HCT116 (cell line): Measurements from ENCODE around the gene SOX15. TPM values are rescaled to one million over a fixed set of nuclear protein-coding genes. Genes with fewer than 3 reads are reported as not detected.

Source experiments
- ATAC-seq: fragments of 200-7000 bp; cut with Tn5 transposase; 2 replicates; pipeline ENCODE4 v1.9.1; 2020; ENCODE audit warnings: mild to moderate bottlenecking, moderate library complexity
- BruUV-seq: library from RNA; stranded (reverse); fragments of 400-500 nt; replicated peaks from 2 replicates; lab custom pipeline; 2021; lab: Mats Ljungman, UMichigan
- CTCF ChIA-PET: fragments of 300-600 bp; sonication (Branson Sonifier 250); formaldehyde crosslinking; loops from one replicate; lab custom pipeline; 2021; ENCODE audit warnings: antibody characterized with exemption; lab: Charles Lee
- POLR2A ChIA-PET: fragments of 300-600, 350-600 bp; sonication (Branson Sonifier 250); formaldehyde crosslinking; loops from one replicate; lab custom pipeline; 2021; ENCODE audit warnings: antibody characterized with exemption; lab: Charles Lee
- RAD21 ChIA-PET, 2 experiments: fragments of 300-600 bp; sonication (Branson Sonifier 250); formaldehyde crosslinking; loops; one replicate each; lab custom pipeline; 2023; ENCODE audit warnings: low total read pairs in 2 of 2; ENCODE audit not compliant: uncharacterized antibody in 2 of 2, unreplicated experiment in 2 of 2, low non-redundant PET in 1 of 2; lab: Charles Lee
- DNase-seq: peaks from one replicate; pipeline ENCODE4 v3.0.0-alpha.2; 2010; ENCODE audit warnings: low read depth, low spot score
- H2AFZ ChIP-seq: fragments of 200-600 bp; shearing (Covaris generic), sonication (generic); 2 replicates; pipeline ENCODE4 v1.6.1; 2017; ENCODE audit warnings: low read depth, mixed run types, mixed read lengths, antibody characterized with exemption, low read length; ENCODE audit not compliant: poor library complexity, severe bottlenecking
- H3K27ac ChIP-seq: 2 replicates; pipeline ENCODE4 v1.5.1; 2012; ENCODE audit warnings: low read depth, low read length
- H3K27me3 ChIP-seq: fragments of 200-600 bp; sonication (generic); 2 replicates; pipeline ENCODE4 v1.6.1; 2016; ENCODE audit warnings: mixed run types, low read length, mixed read lengths; ENCODE audit not compliant: insufficient read depth
- H3K36me3 ChIP-seq, 2 experiments: fragments of 200-500 bp in 1 of 2; fragments of 200-600 bp in 1 of 2; sonication (Bioruptor generic) in 1 of 2; sonication (generic) in 1 of 2; 2 replicates each; pipeline versions ENCODE4 v1.5.1 to v1.6.1; 2014 to 2016; ENCODE audit warnings: low read length in 2 of 2, inconsistent platforms in 1 of 2, mixed read lengths in 1 of 2, mixed run types in 1 of 2; ENCODE audit not compliant: insufficient read depth in 2 of 2, control insufficient read depth in 1 of 2
- H3K4me1 ChIP-seq, 2 experiments: fragments of 200-600 bp in 1 of 2; sonication (generic) in 1 of 2; 2 replicates each; pipeline versions ENCODE4 v1.5.1 to v1.6.1; 2012 to 2017; ENCODE audit warnings: low read length in 2 of 2, inconsistent platforms in 1 of 2, mild to moderate bottlenecking in 1 of 2, mixed read lengths in 1 of 2, mixed run types in 1 of 2, moderate library complexity in 1 of 2; ENCODE audit not compliant: insufficient read depth in 2 of 2, control insufficient read depth in 1 of 2
- H3K4me2 ChIP-seq: fragments of 200-600 bp; sonication (generic); 2 replicates; pipeline ENCODE4 v1.6.1; 2017; ENCODE audit warnings: mixed run types, low read length, mixed read lengths
- H3K4me3 ChIP-seq, 2 experiments: fragments of 200-600 bp in 1 of 2; sonication (generic) in 1 of 2; replicated peaks in 1 of 2; 2 replicates each; pipeline ENCODE4 v1.5.1; 2011 to 2016; ENCODE audit warnings: low read length in 2 of 2, control low read depth in 1 of 2, low read depth in 1 of 2, mild to moderate bottlenecking in 1 of 2, mixed read lengths in 1 of 2, mixed run types in 1 of 2
- H3K79me2 ChIP-seq: fragments of 200-600 bp; sonication (generic); 2 replicates; pipeline ENCODE4 v1.6.1; 2017; ENCODE audit warnings: mild to moderate bottlenecking, mixed run types, low read length, moderate library complexity, mixed read lengths; ENCODE audit not compliant: insufficient read depth
- H3K9ac ChIP-seq: fragments of 200-600 bp; sonication (generic); 2 replicates; pipeline ENCODE4 v1.6.1; 2016; ENCODE audit warnings: low read length, mixed read lengths
- H3K9me2 ChIP-seq: fragments of 200-600 bp; sonication (generic), shearing (Covaris generic); 2 replicates; pipeline ENCODE4 v1.6.1; 2017; ENCODE audit warnings: mixed run types, mild to moderate bottlenecking, moderate library complexity; ENCODE audit not compliant: insufficient read depth
- H3K9me3 ChIP-seq, 2 experiments: fragments of 200-500 bp in 1 of 2; fragments of 200-600 bp in 1 of 2; sonication (Bioruptor generic) in 1 of 2; sonication (generic) in 1 of 2; 2 replicates each; pipeline ENCODE4 v1.6.1; 2014 to 2017; ENCODE audit warnings: low read length in 2 of 2, mixed read lengths in 2 of 2, inconsistent platforms in 1 of 2, low read depth in 1 of 2, mild to moderate bottlenecking in 1 of 2, mixed run types in 1 of 2, moderate library complexity in 1 of 2; ENCODE audit not compliant: control insufficient read depth in 1 of 2, insufficient read depth in 1 of 2
- H4K20me1 ChIP-seq: fragments of 200-600 bp; sonication (generic), shearing (Covaris generic); 2 replicates; pipeline ENCODE4 v1.6.1; 2017; ENCODE audit warnings: mixed run types, mild to moderate bottlenecking, moderate library complexity; ENCODE audit not compliant: insufficient read depth
- CBX3 ChIP-seq: IDR thresholded peaks from 2 replicates; pipeline ENCODE4 v1.6.1; 2012; ENCODE audit warnings: low read depth
- CTCF ChIP-seq, 3 experiments: fragments of 200-600 bp in 1 of 3; sonication (generic) in 1 of 3; IDR thresholded peaks in 2 of 3; conservative IDR thresholded peaks in 1 of 3; 2 replicates each; pipeline ENCODE4 v1.5.1; 2012 to 2017; ENCODE audit warnings: low read depth in 2 of 3, low read length in 2 of 3, antibody characterized with exemption in 1 of 3, borderline replicate concordance in 1 of 3, control low read depth in 1 of 3, mild to moderate bottlenecking in 1 of 3, mixed read lengths in 1 of 3, mixed run types in 1 of 3, moderate library complexity in 1 of 3; ENCODE audit not compliant: insufficient read depth in 1 of 3
- ELF1 ChIP-seq: IDR thresholded peaks from 2 replicates; pipeline ENCODE4 v1.6.1; 2012; ENCODE audit warnings: low read depth, borderline replicate concordance
- EZH2phosphoT487 ChIP-seq: fragments of 200-600 bp; IDR thresholded peaks from 2 replicates; pipeline ENCODE4 v1.6.1; 2018; ENCODE audit warnings: antibody characterized with exemption, borderline replicate concordance
- POLR2A ChIP-seq: IDR thresholded peaks from 2 replicates; pipeline ENCODE4 v1.7.0; 2011; ENCODE audit warnings: borderline replicate concordance; ENCODE audit not compliant: insufficient read depth, insufficient read length; ENCODE audit errors: extremely low read depth
- POLR2AphosphoS5 ChIP-seq: IDR thresholded peaks from 2 replicates; pipeline ENCODE4 v1.6.1; 2011; ENCODE audit warnings: mild to moderate bottlenecking, low read depth, low read length, moderate library complexity
- RAD21 ChIP-seq: IDR thresholded peaks from 2 replicates; pipeline ENCODE4 v1.6.1; 2012; ENCODE audit warnings: low read depth, mild to moderate bottlenecking
- ZFX ChIP-seq: fragments of 450-650 bp; IDR thresholded peaks from 2 replicates; pipeline ENCODE4 v1.6.1; 2017
- intact Hi-C: fragments of 100-400 bp; cut with micrococcal nuclease; formaldehyde crosslinking; loops from 2 replicates; pipeline ENCODE4 v1.10.0; 2022
- total RNA-seq: library from RNA; stranded (reverse); gene quantifications from one replicate; pipeline ENCODE4 v1.2.1, GENCODE V29; 2021; ENCODE audit not compliant: unreplicated experiment
- TF ChIP-seq, protein P1 (sequence below): IDR thresholded peaks from 2 replicates; pipeline ENCODE4 v1.6.1; 2012

Gene SOX15
- total RNA-seq, 1 experiment from 2014 or later = 0.69 TPM

- peak; percentile 71 for DNase-seq
- POLR2A ChIA-PET = interaction anchor here (0.6 to 2.0 kb wide), 12 partner anchors 11 to 612 kb away, joined by 3 to 7 read pairs (median 3); partner anchors contain the start of genes MPDU1, POLR2A, TMEM102 and TNK1
- TF ChIP-seq POLR2AphosphoS5 (peak; percentile 45; the same call in 1 of the 2 replicates), CTCF (IDR thresholded peaks at IDR 0.05 in 2 of 3, conservative IDR thresholded peaks at IDR 0.05 in 1 of 3; ENCODE audit: borderline replicate concordance in 1 of 3, insufficient read depth in 1 of 3, low read depth in 2 of 3, low read length in 2 of 3) (peak; percentile 73 to 88 (median 78)), RAD21 (peak; percentile 90), CBX3 (no peak), ELF1 (no peak), ZFX (no peak), EZH2phosphoT487 (no peak), POLR2A (no peak)
- TF ChIP-seq, protein P1, sequence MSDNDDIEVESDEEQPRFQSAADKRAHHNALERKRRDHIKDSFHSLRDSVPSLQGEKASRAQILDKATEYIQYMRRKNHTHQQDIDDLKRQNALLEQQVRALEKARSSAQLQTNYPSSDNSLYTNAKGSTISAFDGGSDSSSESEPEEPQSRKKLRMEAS = peak; percentile 73
- TF ChIP-seq, all 23 proteins: peak for 4
- intact Hi-C loops = loop anchor here (1.0 to 10.0 kb wide), 5 partner anchors 47 to 205 kb away; partner anchors contain the start of genes CHRNB1, POLR2A and SLC35G6
- no peaks in the 10 kb centered on the region for H3K9me3 ChIP-seq
- H3K4me1 ChIP-seq = peaks cover 27 to 55% of the 10 kb centered on the region in 2 experiments
- CTCF ChIA-PET = interaction anchor here (0.6 to 2.4 kb wide), 28 partner anchors 9 to 515 kb away, joined by 3 to 37 read pairs (median 4); partner anchors contain the start of genes CD68, NEURL4, PLSCR3 and SLC2A4
- TSS peak; percentile 82 for BruUV-seq
- H3K36me3 ChIP-seq = peaks cover 22 to 28% of the 10 kb centered on the region in 2 experiments
- H3K4me2 ChIP-seq = peak overlapping the region; percentile 95
- no peaks in the 10 kb centered on the region for H3K27me3 ChIP-seq
- RAD21 ChIA-PET = interaction anchor here (1.0 to 1.7 kb wide), 2 partner anchors 11 to 205 kb away, joined by 3 to 4 read pairs; no protein-coding TSS in a partner anchor
- no peaks in the 10 kb centered on the region for H4K20me1 ChIP-seq
- H3K27ac ChIP-seq = peak overlapping the region; percentile 86
- H3K9me2 ChIP-seq = no peaks in the 10 kb centered on the region
- H3K9ac ChIP-seq = peak overlapping the region; percentile 98
- peak; percentile 76 for ATAC-seq
- H3K79me2 ChIP-seq = peaks cover 47% of the 10 kb centered on the region
- no peak overlapping the region for H2AFZ ChIP-seq
- peak overlapping the region; percentile 79 to 83 for H3K4me3 ChIP-seq
Observed at GRCh38 chr17:7561028-7561575, 28.8 kb downstream of the SOX15 start.
